Suprapubic skin (tissue), 4 donors: ENCODE measurements around the gene STAG1.
"Not testable (repeated sequence)": the region's sequence is repeated elsewhere in the genome, so short reads cannot be mapped to it uniquely, and the experiment has no call there.

Experiments
- EP300 ChIP-seq: sonication (generic); formaldehyde crosslinking; IDR thresholded peaks from one replicate; pipeline ENCODE4 v1.6.1; 2017; ENCODE audit warnings: antibody characterized with exemption
- POLR2A ChIP-seq, 2 donors: fragments of 450-650 bp; IDR thresholded peaks; one replicate each; pipeline ENCODE4 v1.6.1; 2017; ENCODE audit warnings: antibody characterized with exemption in 2 of 2, mild to moderate bottlenecking in 2 of 2, moderate library complexity in 2 of 2
- POLR2AphosphoS5 ChIP-seq, 3 donors: sonication (generic); formaldehyde crosslinking; IDR thresholded peaks; one replicate each; pipeline ENCODE4 v1.6.1; 2017; ENCODE audit warnings: antibody characterized with exemption in 3 of 3
- TF ChIP-seq, protein P1 (sequence below), 2 donors: fragments of 200-600 bp in 1 of 2; fragments of 450-650 bp in 1 of 2; sonication (generic) in 1 of 2; IDR thresholded peaks; one replicate each; pipeline ENCODE4 v1.5.1; 2016 to 2019; ENCODE audit warnings: antibody characterized with exemption in 2 of 2, mild to moderate bottlenecking in 1 of 2, moderate library complexity in 1 of 2

DNA sequence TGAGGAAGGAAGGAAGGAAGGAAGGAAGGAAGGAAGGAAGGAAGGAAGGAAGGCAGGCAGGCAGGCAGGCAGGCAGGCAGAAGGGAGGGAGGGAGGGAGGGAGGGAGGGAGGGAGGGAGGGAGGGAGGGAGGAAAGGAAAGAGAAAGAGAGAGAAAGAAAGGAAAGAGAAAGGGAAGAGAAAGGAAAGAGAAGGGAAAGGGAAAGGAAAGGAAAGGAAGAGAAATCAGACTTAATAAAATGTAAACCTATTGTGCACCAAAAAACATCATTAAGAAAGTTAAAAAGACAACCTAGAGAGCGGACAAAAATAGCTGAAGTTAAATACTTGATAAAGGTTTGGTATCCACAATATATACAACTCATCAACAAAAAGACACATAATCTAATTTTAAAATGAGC lies 187.2 kb downstream of the STAG1 start:
- TF ChIP-seq, protein P1, sequence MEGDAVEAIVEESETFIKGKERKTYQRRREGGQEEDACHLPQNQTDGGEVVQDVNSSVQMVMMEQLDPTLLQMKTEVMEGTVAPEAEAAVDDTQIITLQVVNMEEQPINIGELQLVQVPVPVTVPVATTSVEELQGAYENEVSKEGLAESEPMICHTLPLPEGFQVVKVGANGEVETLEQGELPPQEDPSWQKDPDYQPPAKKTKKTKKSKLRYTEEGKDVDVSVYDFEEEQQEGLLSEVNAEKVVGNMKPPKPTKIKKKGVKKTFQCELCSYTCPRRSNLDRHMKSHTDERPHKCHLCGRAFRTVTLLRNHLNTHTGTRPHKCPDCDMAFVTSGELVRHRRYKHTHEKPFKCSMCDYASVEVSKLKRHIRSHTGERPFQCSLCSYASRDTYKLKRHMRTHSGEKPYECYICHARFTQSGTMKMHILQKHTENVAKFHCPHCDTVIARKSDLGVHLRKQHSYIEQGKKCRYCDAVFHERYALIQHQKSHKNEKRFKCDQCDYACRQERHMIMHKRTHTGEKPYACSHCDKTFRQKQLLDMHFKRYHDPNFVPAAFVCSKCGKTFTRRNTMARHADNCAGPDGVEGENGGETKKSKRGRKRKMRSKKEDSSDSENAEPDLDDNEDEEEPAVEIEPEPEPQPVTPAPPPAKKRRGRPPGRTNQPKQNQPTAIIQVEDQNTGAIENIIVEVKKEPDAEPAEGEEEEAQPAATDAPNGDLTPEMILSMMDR (IDR thresholded peaks at IDR 0.05): not testable (repeated sequence)
- not testable (repeated sequence) for TF ChIP-seq POLR2AphosphoS5 (IDR thresholded peaks at IDR 0.05); POLR2A (IDR thresholded peaks at IDR 0.05); EP300
